Type B pancreatic cell (in vitro differentiated cells): ENCODE results near the gene AGTPBP1. TPM values are rescaled to one million over a fixed set of nuclear protein-coding genes. Genes with fewer than 3 reads are reported as not detected.

ENCODE experiments used
- DNase-seq: peaks from one replicate; pipeline ENCODE4 v3.0.0; 2021; ENCODE audit warnings: mixed read lengths; ENCODE audit not compliant: unreplicated experiment; ENCODE audit errors: extremely low spot score
- H3K27ac Mint-ChIP-seq: 2 replicates; pipeline ENCODE4 v1.8.0; 2021; ENCODE audit warnings: mild to moderate bottlenecking, mixed read lengths
- H3K27me3 Mint-ChIP-seq: 2 replicates; pipeline ENCODE4 v1.8.0; 2021; ENCODE audit warnings: mixed read lengths
- H3K36me3 Mint-ChIP-seq: 2 replicates; pipeline ENCODE4 v1.8.0; 2021; ENCODE audit warnings: mixed read lengths
- H3K4me1 Mint-ChIP-seq: one replicate; pipeline ENCODE4 v1.8.0; 2021; ENCODE audit warnings: mixed read lengths; ENCODE audit not compliant: unreplicated experiment
- H3K4me3 Mint-ChIP-seq: 2 replicates; pipeline ENCODE4 v1.8.0; 2021; ENCODE audit warnings: mild to moderate bottlenecking, mixed read lengths
- H3K9me3 Mint-ChIP-seq: 2 replicates; pipeline ENCODE4 v1.8.0; 2021; ENCODE audit warnings: mixed read lengths
- total RNA-seq: library from RNA; stranded (reverse); gene quantifications from 2 replicates; pipeline ENCODE4 v1.2.1, GENCODE V29; 2021; ENCODE audit warnings: low replicate concordance
- TF ChIP-seq, protein P1 (sequence below): fragments of 200-600 bp; sonication (generic); conservative IDR thresholded peaks from 2 replicates; pipeline ENCODE4 v1.5.0; 2021; ENCODE audit warnings: antibody characterized with exemption, mild to moderate bottlenecking

AGTPBP1 gene
- total RNA-seq, 1 donor from 2014 or later = 35.6 TPM

DNA sequence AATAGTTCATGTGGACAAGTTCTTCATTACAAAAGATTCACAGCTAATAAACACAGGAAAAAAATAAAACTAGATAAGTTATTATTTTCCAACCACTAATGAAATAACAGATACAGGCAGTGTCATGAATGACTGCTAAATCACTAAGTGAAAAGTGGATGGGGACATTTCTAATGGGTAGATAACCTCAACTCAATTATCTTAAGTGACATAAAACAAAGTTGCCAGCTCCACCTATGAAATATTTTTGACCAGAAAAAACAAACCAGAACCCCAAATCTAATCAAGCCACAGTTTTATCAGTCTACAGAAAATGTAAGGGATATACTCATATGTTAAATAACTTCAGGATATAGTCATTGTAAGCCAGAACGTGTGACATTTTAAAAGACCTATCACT is 74.4 kb downstream of the AGTPBP1 start:
- no peak for DNase-seq
- no peaks in the 10 kb centered on the region for H3K4me1 Mint-ChIP-seq
- H3K27ac Mint-ChIP-seq = no peak overlapping the region
- no peaks in the 10 kb centered on the region for H3K27me3 Mint-ChIP-seq
- H3K36me3 Mint-ChIP-seq = peaks cover 11% of the 10 kb centered on the region
- no peak overlapping the region for H3K4me3 Mint-ChIP-seq
- TF ChIP-seq, protein P1, sequence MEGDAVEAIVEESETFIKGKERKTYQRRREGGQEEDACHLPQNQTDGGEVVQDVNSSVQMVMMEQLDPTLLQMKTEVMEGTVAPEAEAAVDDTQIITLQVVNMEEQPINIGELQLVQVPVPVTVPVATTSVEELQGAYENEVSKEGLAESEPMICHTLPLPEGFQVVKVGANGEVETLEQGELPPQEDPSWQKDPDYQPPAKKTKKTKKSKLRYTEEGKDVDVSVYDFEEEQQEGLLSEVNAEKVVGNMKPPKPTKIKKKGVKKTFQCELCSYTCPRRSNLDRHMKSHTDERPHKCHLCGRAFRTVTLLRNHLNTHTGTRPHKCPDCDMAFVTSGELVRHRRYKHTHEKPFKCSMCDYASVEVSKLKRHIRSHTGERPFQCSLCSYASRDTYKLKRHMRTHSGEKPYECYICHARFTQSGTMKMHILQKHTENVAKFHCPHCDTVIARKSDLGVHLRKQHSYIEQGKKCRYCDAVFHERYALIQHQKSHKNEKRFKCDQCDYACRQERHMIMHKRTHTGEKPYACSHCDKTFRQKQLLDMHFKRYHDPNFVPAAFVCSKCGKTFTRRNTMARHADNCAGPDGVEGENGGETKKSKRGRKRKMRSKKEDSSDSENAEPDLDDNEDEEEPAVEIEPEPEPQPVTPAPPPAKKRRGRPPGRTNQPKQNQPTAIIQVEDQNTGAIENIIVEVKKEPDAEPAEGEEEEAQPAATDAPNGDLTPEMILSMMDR = no peak
- H3K9me3 Mint-ChIP-seq = no peaks in the 10 kb centered on the region

DNA sequence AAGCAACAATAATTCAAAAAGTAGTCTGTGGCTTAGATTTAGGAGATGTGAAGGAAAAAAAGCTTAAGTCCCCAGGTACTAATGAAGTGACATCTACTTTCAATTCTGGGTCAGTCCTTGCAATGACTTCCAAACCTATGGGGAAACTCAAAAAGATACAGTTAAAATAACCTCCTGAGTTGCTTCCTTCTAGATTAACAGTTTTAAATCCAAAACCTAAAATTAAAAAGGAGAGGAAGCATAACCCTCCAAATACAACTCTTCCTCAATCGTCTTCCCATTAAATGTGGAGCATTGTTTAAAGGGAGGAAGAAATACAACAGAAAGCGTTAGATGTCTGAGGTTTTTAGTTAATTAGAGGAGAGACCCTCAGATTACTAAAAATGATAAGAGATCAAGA is 75.7 kb downstream of the AGTPBP1 start:
- no peak overlapping the region for H3K4me3 Mint-ChIP-seq
- no peaks in the 10 kb centered on the region for H3K9me3 Mint-ChIP-seq
- no peak for DNase-seq
- H3K27ac Mint-ChIP-seq = no peak overlapping the region
- peaks cover 11% of the 10 kb centered on the region for H3K36me3 Mint-ChIP-seq
- no peaks in the 10 kb centered on the region for H3K4me1 Mint-ChIP-seq
- TF ChIP-seq, protein P1 = no peak
- no peaks in the 10 kb centered on the region for H3K27me3 Mint-ChIP-seq

DNA sequence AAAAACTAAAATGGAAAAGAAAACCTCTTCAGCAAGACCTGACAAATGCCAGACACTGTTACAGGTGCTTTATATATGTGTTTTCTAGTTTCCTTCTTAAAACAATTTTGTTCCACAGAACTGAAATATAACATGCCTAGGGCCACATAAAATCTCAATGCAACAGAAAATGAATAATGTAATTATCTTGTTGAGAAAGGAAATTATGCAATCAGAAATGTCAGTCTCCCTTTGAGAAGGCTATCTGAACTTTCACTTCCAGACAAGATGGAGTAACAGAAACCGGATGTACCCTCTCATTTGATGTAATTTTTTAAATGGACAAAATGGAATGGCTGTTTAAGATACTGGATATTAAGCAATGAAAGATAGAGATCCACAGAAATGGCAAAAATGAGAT is 79.2 kb downstream of the AGTPBP1 start:
- no peak overlapping the region for H3K4me3 Mint-ChIP-seq
- no peaks in the 10 kb centered on the region for H3K9me3 Mint-ChIP-seq
- H3K27ac Mint-ChIP-seq = no peak overlapping the region
- peaks cover 6% of the 10 kb centered on the region for H3K36me3 Mint-ChIP-seq
- TF ChIP-seq, protein P1 = no peak
- no peaks in the 10 kb centered on the region for H3K4me1 Mint-ChIP-seq
- no peak for DNase-seq
- H3K27me3 Mint-ChIP-seq = no peaks in the 10 kb centered on the region

DNA sequence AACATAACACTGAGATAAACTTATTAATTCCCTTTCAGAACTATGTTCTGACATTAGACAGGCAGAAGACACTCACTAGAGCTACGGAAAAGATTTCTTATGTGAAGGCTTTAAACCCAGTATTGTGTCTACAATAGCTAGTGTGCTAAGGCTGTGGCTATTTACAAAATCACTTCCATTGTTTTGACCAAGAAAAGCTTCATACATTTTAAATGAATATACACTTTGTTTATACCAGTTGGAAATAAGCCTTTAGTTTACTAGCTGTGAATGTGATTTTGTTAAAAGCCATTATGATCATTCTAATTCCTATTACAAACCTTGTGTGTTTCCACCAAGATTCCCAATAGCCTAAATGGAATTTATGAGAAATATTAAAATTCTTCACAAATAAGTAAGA is 83.0 kb downstream of the AGTPBP1 start:
- TF ChIP-seq, protein P1 = no peak
- no peaks in the 10 kb centered on the region for H3K27me3 Mint-ChIP-seq
- H3K9me3 Mint-ChIP-seq = no peaks in the 10 kb centered on the region
- no peak overlapping the region for H3K4me3 Mint-ChIP-seq
- DNase-seq = no peak
- H3K36me3 Mint-ChIP-seq = peaks cover 3% of the 10 kb centered on the region
- no peak overlapping the region for H3K27ac Mint-ChIP-seq
- no peaks in the 10 kb centered on the region for H3K4me1 Mint-ChIP-seq

DNA sequence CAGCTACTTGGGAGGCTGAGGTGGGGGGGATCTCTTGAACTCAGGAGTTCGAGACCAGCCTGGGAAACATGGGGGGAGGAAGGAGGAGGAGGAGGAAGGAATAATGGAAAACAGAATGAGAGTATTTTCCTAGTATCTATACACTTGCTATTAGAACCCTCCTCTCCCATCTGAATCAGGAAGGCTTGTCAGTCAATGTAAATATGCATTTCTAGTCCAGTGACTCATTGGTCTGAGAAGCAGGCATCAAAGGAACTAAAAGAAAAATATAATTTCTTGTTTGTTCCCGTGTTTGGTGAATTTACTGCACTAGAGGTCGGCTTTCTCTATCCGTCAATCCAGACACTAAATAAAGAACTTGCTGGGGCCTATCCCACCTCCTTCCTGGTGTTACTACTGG is 88.6 kb downstream of the AGTPBP1 start:
- Mint-ChIP-seq H3K4me1 (no peaks in the 10 kb centered on the region), H3K27ac (no peak overlapping the region), H3K9me3 (no peaks in the 10 kb centered on the region), H3K36me3 (peaks cover 14% of the 10 kb centered on the region), H3K27me3 (no peaks in the 10 kb centered on the region), H3K4me3 (no peak overlapping the region)
- TF ChIP-seq, protein P1 = no peak
- DNase-seq = no peak

DNA sequence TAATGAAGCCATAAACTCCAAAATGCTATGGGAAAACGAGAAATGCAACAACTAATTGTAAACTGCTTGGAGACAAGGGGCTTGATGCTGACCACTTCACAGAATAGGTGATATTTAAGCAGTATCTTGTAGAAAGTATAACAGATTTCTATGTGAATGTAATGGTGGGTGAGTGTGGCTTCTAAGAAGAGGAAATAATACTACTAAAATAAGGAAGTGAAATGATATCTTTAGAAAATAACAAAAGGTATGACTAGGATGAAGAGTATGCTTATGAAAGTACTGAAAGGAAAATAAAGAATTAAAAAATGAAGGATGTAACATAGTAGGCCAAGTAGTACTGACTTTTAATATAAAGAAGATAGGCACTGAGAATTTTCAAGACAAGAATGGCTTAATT is 94.2 kb downstream of the AGTPBP1 start:
- Mint-ChIP-seq H3K27me3 (no peaks in the 10 kb centered on the region), H3K9me3 (no peaks in the 10 kb centered on the region), H3K27ac (no peak overlapping the region), H3K36me3 (peaks cover 17% of the 10 kb centered on the region), H3K4me1 (no peaks in the 10 kb centered on the region), H3K4me3 (no peak overlapping the region)
- DNase-seq = no peak
- TF ChIP-seq, protein P1 = no peak
